Amygdala (tissue), 56 donors: ENCODE data around the gene OTOGL.
A peak's percentile ranks its signal among the peaks of the same experiment; 100 is the strongest.

Experiments
- DNase-seq, 56 donors: peaks; one replicate each; lab custom pipeline; 2025; lab: John Stamatoyannopoulos, UW

OTOGL gene

GRCh38 chr12:80175307-80175930 is 76.1 kb downstream of the OTOGL start:
- DNase-seq = no peak

GRCh38 chr12:80176706-80177105 is 77.4 kb downstream of the OTOGL start:
- no peak for DNase-seq

DNA sequence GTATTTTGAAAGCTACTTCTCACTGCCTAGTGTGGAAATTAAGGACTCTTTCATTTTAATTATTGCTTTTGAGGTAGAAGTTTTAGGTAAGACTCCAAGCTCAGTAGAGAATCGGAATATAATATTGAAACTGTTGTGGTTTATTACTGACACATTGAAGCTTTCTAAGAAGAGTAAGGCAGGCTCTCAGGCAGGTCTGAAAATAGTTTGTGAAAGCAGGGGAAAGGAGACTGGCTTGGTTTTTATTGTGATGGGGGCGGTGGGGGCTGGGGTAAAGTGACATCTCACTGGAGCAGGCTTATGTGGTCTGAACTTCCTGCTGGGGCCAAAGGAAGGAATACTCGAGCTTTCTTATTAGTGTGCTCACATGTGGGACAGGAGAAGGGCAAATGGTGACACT is 79.5 kb downstream of the OTOGL start:
- no peak for DNase-seq

GRCh38 chr12:80183939-80184338 is 84.6 kb downstream of the OTOGL start:
- no peak for DNase-seq

GRCh38 chr12:80184926-80185325 is 85.6 kb downstream of the OTOGL start:
- DNase-seq = no peak

DNA sequence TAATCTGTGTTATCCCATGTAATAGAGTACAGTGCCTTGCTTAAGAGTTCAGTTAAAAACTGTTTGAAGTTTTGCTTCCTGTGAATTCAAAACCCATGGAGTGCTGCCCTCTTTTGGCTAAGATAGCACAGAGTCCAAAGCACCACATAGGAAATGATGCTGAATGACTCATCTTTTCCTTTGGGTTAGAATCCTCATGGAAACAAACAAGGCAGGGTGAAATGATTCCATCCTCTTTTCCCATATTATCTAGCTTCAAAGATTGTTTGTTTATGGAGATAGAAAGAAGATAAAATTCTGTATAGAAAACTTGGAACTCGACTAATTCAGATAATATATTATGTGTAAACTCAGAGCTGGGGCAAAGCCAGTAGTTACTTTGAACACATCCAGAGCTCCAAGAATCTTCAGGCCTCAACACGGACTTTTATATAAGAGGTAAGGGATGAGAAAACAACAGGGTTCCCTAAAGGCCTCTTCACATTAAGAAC is 87.4 kb downstream of the OTOGL start:
- peak in 19 of 56 donors; percentile 0 to 44 (median 7) for DNase-seq

- DNase-seq = no peak
These were observed 88.3 kb downstream of the OTOGL start for GRCh38 chr12:80187660-80188090.

DNA sequence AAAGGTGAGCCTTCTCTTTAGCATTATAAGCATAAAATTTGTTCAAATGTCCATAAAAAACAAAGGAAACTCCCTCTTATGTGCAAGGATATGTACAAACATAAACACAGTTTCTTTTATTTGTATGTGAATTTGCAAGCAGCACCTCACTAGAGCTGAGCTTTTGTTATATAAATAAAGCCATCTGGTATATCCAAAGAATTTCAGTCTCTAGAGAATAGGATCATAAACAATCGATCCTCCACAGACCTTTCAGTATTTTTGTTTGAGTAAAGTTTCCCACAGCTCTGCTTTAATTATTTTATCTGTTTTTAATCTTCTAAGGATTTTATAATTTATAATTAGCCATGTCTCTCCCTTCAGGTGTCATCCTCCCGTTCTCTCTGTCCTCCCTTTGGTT is 89.2 kb downstream of the OTOGL start:
- no peak for DNase-seq

DNA sequence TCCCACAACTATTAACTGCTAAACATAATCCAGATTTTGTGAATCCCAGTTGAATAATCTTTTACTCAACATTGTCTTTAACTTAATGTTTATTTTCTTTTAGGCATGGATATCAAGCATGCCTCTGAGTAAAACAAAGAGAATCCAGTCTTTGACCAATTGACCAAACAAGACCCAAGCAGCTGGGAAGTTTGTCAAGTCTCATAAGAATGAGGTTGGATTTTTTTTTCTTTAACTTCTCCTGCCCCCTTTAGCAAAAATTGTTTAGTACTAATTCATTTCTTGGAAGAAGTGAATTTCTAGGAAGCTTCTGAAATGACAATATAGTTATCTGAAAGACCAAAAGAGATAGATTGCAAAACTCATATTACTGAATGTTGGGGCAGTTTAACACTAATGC is 89.9 kb downstream of the OTOGL start:
- DNase-seq = no peak

DNA sequence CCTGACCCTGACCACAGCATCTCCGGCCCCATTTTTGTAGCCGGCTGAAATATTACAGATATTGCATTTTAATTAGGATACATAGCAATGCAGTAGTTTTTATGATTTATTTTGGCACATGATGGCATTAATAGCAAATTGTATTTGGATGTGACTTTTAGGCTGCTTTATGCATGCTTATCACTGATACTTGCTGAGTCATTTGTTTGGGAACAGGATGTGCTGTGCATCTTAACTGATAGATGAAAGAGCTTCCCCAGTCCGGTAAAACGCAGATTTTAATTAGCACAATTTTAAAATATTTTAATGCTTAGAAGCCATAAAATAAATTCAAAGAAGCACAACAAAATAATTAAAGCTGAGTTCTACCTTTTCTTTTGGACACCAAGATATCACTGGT is 90.7 kb downstream of the OTOGL start:
- DNase-seq = no peak

GRCh38 chr12:80192087-80192486 is 92.8 kb downstream of the OTOGL start:
- DNase-seq = no peak

DNA sequence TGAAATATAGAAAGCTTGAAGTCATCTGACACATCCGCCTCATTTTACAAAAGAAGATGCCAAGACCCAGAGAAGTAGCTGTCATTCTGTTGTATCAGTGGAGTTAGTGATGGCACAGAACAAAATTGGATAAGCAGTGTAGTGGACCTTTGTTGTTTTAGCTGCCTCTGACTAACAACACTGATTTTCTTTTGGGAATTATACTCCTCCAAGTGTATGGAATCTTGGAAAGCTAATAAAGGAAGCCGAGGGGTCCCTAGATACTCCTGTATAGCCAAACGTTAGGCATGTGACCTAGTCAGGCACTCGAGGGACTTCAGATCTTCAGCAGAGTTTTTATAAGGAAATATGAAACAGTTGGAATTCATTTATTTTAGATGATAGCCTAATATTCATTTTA is 94.5 kb downstream of the OTOGL start:
- no peak for DNase-seq

DNA sequence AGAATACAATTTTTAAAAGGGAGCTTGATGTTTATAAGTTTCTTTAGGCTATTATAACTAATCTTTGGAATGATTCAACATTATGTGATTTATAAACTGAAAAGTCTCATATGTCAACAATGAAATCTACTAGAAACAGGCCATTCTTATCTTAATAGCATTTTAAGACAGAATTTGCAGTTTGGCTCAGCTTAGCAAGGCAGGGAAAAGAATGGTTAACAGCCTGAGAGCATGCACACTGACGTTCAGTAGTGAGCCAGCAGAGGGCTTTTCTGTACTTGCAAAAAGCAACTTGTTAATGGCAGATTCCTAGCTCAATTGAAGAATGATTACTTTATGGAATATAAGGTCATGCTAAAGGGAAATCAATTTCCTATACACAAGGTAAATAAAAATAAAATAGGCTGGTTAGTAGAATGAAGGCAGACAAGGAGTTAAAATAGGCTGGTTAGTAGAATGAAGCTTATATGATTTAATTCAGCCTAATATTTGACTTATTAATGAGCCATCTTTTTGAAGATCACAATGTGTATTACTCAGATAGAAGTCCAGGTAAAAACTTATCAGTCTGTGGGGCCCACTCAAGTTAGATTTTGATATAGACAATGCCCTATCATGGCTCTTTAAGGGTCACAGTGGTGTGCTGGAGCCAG is 95.9 kb downstream of the OTOGL start:
- DNase-seq = peak in 6 of 56 donors; percentile 1 to 25 (median 6)

DNA sequence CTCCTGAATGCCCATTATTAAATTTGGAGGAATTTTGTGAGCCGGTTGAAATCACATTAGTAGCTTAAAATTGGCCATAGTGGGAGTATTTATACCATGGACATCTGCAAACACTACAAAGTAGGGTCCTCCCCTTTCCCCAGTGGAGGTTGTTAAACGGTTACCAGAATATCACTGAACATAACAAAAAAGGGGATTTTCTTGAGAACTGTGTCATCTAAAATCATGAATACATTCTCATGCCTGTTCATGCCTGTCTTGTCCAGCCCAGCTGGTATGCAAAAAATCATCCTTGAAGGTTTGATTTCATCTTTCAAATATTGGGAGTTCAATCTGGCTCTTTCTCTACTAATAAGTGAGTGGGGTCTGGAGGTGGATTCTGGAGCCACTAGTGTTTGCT is 96.4 kb downstream of the OTOGL start:
- DNase-seq = no peak

- DNase-seq = no peak
These were observed 97.1 kb downstream of the OTOGL start for GRCh38 chr12:80196419-80196818.

DNA sequence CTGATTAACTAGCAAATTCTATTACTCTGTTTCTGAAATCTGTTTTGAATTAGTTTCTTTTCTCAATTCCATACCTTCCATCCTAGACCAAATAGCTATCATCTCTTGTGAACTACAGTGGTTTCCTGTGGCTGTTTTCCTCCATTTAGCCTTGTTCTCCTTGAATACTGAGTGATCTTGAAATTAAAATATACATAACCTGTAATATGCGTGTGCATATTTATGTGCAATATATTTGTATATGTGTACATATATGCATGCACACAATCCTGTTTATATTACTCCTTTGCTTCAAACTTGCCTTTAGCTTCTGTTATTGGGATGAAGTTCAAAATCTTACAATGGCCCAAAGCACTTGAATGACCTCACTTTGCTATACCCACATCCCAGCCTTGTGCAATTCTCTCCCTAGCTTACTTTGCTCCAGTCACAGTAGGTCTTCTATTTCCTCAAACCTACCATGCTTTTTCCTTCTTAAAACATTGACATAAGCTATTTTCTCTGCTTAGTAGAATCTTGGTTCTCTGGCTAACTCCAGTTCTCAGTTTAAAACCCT is 99.5 kb downstream of the OTOGL start:
- no peak for DNase-seq

- no peak for DNase-seq
These were observed 100.6 kb downstream of the OTOGL start for GRCh38 chr12:80199931-80200330.

DNA sequence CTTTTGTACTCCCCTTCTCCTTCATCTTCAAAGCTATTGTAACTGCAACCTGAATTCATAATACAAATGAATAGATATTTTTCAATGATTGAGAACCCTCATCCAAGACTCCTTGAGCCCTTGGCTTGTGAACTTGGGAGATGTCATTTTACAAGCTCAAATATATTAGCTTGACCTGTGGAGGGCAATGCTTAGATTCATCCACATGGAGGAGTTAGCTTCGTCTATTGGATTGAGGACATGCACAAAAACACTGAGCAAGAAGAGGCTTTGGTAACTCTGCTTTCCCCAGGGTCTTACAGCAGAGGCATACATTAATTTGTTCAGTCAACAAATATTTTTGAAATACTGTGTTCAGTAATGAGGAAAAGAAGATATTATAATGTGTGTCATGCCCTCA is 101.1 kb downstream of the OTOGL start:
- DNase-seq = no peak

DNA sequence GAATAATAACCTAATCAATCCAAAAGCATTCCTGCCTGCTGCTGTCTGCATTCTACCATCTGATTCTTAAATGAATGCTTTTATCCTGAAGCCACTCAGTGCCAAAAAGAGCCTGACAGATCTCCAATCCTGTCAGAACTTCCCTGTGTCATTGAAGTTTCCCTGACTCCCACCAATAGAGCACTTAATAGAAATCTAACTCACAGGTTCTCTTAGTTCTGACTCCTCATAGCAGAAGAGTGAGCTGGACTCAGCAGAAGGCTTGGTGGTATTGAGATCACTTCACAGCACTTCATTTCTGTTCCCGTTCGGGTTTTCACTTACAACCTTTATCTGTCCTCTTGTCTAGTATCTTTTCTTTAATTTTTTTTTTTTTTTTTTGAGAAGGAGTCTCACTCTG is 102.6 kb downstream of the OTOGL start:
- DNase-seq = no peak

DNA sequence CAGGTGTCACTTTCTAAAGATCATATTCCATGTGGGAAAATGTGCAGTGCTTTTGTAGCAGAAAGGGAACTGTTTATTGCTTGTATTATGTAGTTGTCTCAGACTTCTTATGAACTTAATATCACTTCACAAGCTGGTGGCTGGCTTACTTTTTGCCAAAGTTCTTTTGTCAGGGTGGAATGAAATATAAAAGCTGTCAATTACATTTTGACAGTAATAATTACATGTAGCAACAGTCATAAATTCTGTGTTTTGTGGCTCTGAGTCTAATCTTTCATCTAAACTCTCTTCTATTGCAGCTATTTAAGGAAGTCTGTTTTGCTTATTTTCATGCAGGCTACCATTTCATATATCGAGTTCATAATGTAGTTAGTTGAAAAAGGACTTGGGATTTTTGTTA is 106.6 kb downstream of the OTOGL start:
- DNase-seq = no peak

DNA sequence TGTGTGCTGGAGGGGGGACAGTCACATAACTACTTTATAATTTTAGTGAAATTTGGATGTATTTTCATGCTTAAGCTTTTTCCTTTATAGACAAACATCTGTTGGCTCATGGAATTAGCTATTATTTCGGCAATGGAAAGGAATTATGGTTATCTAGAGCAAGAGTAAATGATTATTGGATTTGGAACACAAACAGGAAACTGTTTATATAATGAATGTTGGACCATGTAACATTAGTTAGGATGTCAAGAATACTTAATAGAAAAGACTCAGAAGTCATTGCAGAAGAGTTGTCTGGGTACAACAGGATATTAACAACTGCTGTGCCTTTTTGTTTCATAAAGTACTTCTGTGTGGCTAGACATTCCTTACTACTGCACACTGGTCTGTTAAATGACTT is 108.7 kb downstream of the OTOGL start:
- no peak for DNase-seq

DNA sequence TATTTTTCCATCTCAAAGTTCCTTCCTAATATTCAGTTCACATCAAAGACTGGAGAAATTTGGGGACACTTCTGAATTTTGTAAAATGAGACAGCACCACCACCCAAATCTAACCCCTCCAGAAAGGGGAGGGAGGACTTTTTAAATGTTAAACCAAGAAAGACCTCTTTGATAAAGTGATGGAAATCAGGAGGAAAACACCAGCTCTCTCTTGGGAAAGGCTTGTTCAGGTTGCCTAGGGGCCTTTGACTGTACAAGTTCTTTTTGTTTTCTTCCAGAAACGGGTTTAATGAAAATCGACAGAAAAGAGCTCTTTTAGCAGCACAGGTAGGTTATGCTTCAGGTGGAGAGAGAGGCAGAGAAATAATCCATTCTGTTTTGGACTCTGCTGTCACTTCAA is 112.3 kb downstream of the OTOGL start:
- DNase-seq = no peak
